ENCODE results near the gene ROR1. TPM values are rescaled to one million over a fixed set of nuclear protein-coding genes. Genes with fewer than 3 reads are reported as not detected.

ROR1 gene
- total and polyA plus RNA-seq, 12 donors = 2.9 to 36.2 (median 15.3) TPM

- whole genome bisulfite sequencing, 2 donors = 89 to 94% methylated on average over 3 of the region's 3 CpGs
- DNase-seq (no peak), ATAC-seq (no peak)
- Histone ChIP-seq H3K9me3 (no peaks in the 10 kb centered on the region), H3K4me1 (peaks cover 0 to 23% (median 6%) of the 10 kb centered on the region in 9 donors), H3K27ac (no peak overlapping the region), H3K4me3 (no peak overlapping the region), H3K36me3 (peaks cover 0 to 26% (median 0%) of the 10 kb centered on the region in 9 donors), H3K27me3 (no peaks in the 10 kb centered on the region)
- intact Hi-C loops (cut with DNase I) = no loop called here
- TF ChIP-seq CTCF (IDR thresholded peaks at IDR 0.05) = no peak
These were observed 402.8 kb downstream of the ROR1 start for GRCh38 chr1:64176659-64177058.

GRCh38 chr1:64179588-64179987 is 405.8 kb downstream of the ROR1 start:
- intact Hi-C loops (cut with DNase I) = no loop called here
- TF ChIP-seq CTCF (IDR thresholded peaks at IDR 0.05) = no peak
- Histone ChIP-seq H3K9me3 (no peaks in the 10 kb centered on the region), H3K27me3 (no peaks in the 10 kb centered on the region), H3K4me1 (peaks cover 0 to 7% (median 0%) of the 10 kb centered on the region in 9 donors), H3K36me3 (peaks cover 0 to 26% (median 0%) of the 10 kb centered on the region in 9 donors), H3K4me3 (no peak overlapping the region), H3K27ac (no peak overlapping the region)
- WGBS, 2 donors = 73 to 80% methylated on average over 4 of the region's 4 CpGs
- no peak for DNase-seq
- peak in 3 of 8 donors; percentile 38 to 47 (median 39) for ATAC-seq

- Histone ChIP-seq H3K4me1 (peaks cover 0 to 18% (median 4%) of the 10 kb centered on the region in 9 donors), H3K27ac (no peak overlapping the region), H3K27me3 (no peaks in the 10 kb centered on the region), H3K4me3 (no peak overlapping the region), H3K36me3 (peaks cover 0 to 21% (median 0%) of the 10 kb centered on the region in 9 donors), H3K9me3 (no peaks in the 10 kb centered on the region)
- WGBS, 2 donors = 88 to 94% methylated on average over 2 of the region's 2 CpGs
- ATAC-seq (no peak), DNase-seq (no peak)
- no peak for TF ChIP-seq CTCF (IDR thresholded peaks at IDR 0.05)
- intact Hi-C loops (cut with DNase I) = no loop called here
These were observed 408.4 kb downstream of the ROR1 start for GRCh38 chr1:64182207-64182606.

GRCh38 chr1:64183395-64184002 is 409.7 kb downstream of the ROR1 start:
- no peak for DNase-seq
- TF ChIP-seq CTCF (IDR thresholded peaks at IDR 0.05) = no peak

More at GRCh38 chr1:64183395-64184002, 409.7 kb downstream of the ROR1 start:
- no peaks in the 10 kb centered on the region for H3K27me3 ChIP-seq
- no peaks in the 10 kb centered on the region for H3K9me3 ChIP-seq
- ATAC-seq = peak in 1 of 8 donors; percentile 28
- H3K4me3 ChIP-seq = no peak overlapping the region
- peaks cover 0 to 18% (median 4%) of the 10 kb centered on the region in 9 donors for H3K4me1 ChIP-seq
- H3K36me3 ChIP-seq = peaks cover 0 to 9% (median 0%) of the 10 kb centered on the region in 9 donors
- WGBS, 2 donors = 67 to 72% methylated on average over 5 of the region's 5 CpGs
- intact Hi-C loops (cut with DNase I) = no loop called here
- H3K27ac ChIP-seq = no peak overlapping the region

Data from heart right ventricle (tissue), 16 donors.